Adrenal gland (tissue), 12 donors: ENCODE data around the gene FAHD2A. TPM values are rescaled to one million over a fixed set of nuclear protein-coding genes. Genes with fewer than 3 reads are reported as not detected.

ENCODE experiments used
- DNase-seq, 7 donors: peaks; one replicate each; pipeline ENCODE4 v3.0.0-alpha.2; 2019 to 2020
- H3K27ac ChIP-seq, 5 donors: fragments of 200-600 bp; sonication (generic) in 4 of 5; 1 replicate in 3 of 5; 2 replicates in 2 of 5; pipeline versions ENCODE4 v1.5.1 to v1.8.0; 2016 to 2020; ENCODE audit warnings: mild to moderate bottlenecking in 1 of 5
- H3K27me3 ChIP-seq: fragments of 200-600 bp; 2 replicates; pipeline ENCODE4 v1.8.0; 2021
- H3K36me3 ChIP-seq, 2 donors: fragments of 200-600 bp; replicated peaks in 1 of 2; 1 replicate in 1 of 2; 2 replicates in 1 of 2; pipeline versions ENCODE4 v1.5.1 to v1.8.0; 2018 to 2022
- H3K4me1 ChIP-seq, 2 donors: fragments of 200-600 bp; replicated peaks in 1 of 2; 1 replicate in 1 of 2; 2 replicates in 1 of 2; pipeline versions ENCODE4 v1.5.1 to v1.8.0; 2018 to 2021
- H3K4me3 ChIP-seq, 4 donors: fragments of 200-600 bp; sonication (generic) in 3 of 4; one replicate each; pipeline ENCODE4 v1.5.1; 2016 to 2018
- H3K9me3 ChIP-seq, 3 donors: fragments of 200-600 bp; sonication (generic) in 1 of 3; replicated peaks in 1 of 3; 1 replicate in 2 of 3; 2 replicates in 1 of 3; pipeline versions ENCODE4 v1.5.1 to v1.8.0; 2016 to 2021
- CTCF ChIP-seq, 6 experiments: fragments of 450-650 bp in 4 of 6; fragments of 200-600 bp in 2 of 6; sonication (generic) in 1 of 6; IDR thresholded peaks; 1 replicate in 5 of 6; 2 replicates in 1 of 6; pipeline versions ENCODE4 v1.5.1 to v1.8.0; 2016 to 2021; ENCODE audit warnings: antibody characterized with exemption in 6 of 6, mild to moderate bottlenecking in 2 of 6, moderate library complexity in 1 of 6
- POLR2A ChIP-seq, 2 donors: fragments of 450-650 bp; IDR thresholded peaks; one replicate each; pipeline ENCODE4 v1.6.1; 2017; ENCODE audit warnings: antibody characterized with exemption in 2 of 2, mild to moderate bottlenecking in 2 of 2, moderate library complexity in 1 of 2
- WGBS, 4 donors: extraction: QIAGEN DNeasy Blood & Tissue Kit in 2 of 4; methylation state at CpG; one replicate each; pipeline versions ENCODE4 v1.1.5 to v1.1.7; 2013 to 2017; 5-methylcytosine and 5-hydroxymethylcytosine counted together
- intact Hi-C, 2 donors: fragments of 100-400 bp; cut with DNase I; formaldehyde crosslinking; loops; one replicate each; pipeline versions ENCODE4 v1.14.1 to v1.15.0; 2022 to 2023
- polyA plus RNA-seq, 3 donors: library from polyadenylated mRNA; stranded (reverse); fragments of 200-250 nt in 2 of 3; fragments of 350-450 nt in 1 of 3; fragmentation: Illumina TruSeq in 1 of 3; extraction: RNeasy Lipid Tissue Mini Kit (QIAGEN cat#74804) in 1 of 3; gene quantifications; one replicate each; pipeline ENCODE4 v1.2.3, GENCODE V29; 2013 to 2014
- total RNA-seq, 9 donors: library from RNA; depleted of rRNA in 4 of 9; stranded (reverse); fragments of >200 nt in 4 of 9; fragments of 120-200 nt in 1 of 9; fragmentation: NEBNext Ultra II Directional in 1 of 9; extraction: Animal tissue kit (Norgen Biotek cat#: 25700) in 1 of 9; gene quantifications; one replicate each; pipeline versions ENCODE4 v1.1.0 to v1.2.4, GENCODE V29; 2013 to 2023
- donor health status: healthy with polysubstance abuse.
- donor health status: Bipolar disorder and iron deficiency.
- donor health status: DM: yes; HTN: yes; CAD: no.
- donor health status: DM: no; HTN: no; CAD: no.
- donor health status: DM: no; HTN: no; CAD: no.
- donor health status: DM: yes; HTN: yes; CAD: no.

Gene FAHD2A
- total and polyA plus RNA-seq, 12 donors, result 12.9 to 63.1 (median 28.4) TPM

- intact Hi-C loops, result loop anchor here in 1 of 2 donors (5.0 kb wide), 1 partner anchor 336 kb away; no protein-coding TSS in a partner anchor
- Histone ChIP-seq H3K4me1 (no peaks in the 10 kb centered on the region), H3K27ac (peak overlapping the region in 1 of 5 donors; percentile 61), H3K4me3 (no peak overlapping the region), H3K36me3 (no peaks in the 10 kb centered on the region), H3K9me3 (no peaks in the 10 kb centered on the region), H3K27me3 (no peaks in the 10 kb centered on the region)
- TF ChIP-seq CTCF (IDR thresholded peaks at IDR 0.05) (no peak), POLR2A (IDR thresholded peaks at IDR 0.05) (no peak)
- 26 to 46% (median 39%) methylated on average over 8 of the region's 8 CpGs for WGBS, 4 donors
- peak; percentile 36 to 66 (median 63) for DNase-seq
These were observed 10.7 kb upstream of the FAHD2A start for GRCh38 chr2:95391641-95392310.

- intact Hi-C loops, result loop anchor here in 1 of 2 donors (5.0 kb wide), 1 partner anchor 335 kb away; no protein-coding TSS in a partner anchor
- Histone ChIP-seq H3K27ac (peak overlapping the region in 1 of 5 donors; percentile 61), H3K36me3 (no peaks in the 10 kb centered on the region), H3K27me3 (no peaks in the 10 kb centered on the region), H3K9me3 (no peaks in the 10 kb centered on the region), H3K4me3 (no peak overlapping the region), H3K4me1 (no peaks in the 10 kb centered on the region)
- no peak for DNase-seq
- 72 to 79% (median 75%) methylated on average over 6 of the region's 6 CpGs for WGBS, 4 donors
- TF ChIP-seq POLR2A (IDR thresholded peaks at IDR 0.05) (no peak), CTCF (IDR thresholded peaks at IDR 0.05) (no peak)
These were observed 10.2 kb upstream of the FAHD2A start for GRCh38 chr2:95392320-95392719.

GRCh38 chr2:95392730-95393455, 9.6 kb upstream of the FAHD2A start:
- TF ChIP-seq CTCF (IDR thresholded peaks at IDR 0.05), result no peak
- TF ChIP-seq POLR2A (IDR thresholded peaks at IDR 0.05), result no peak
- H3K4me3 ChIP-seq, result no peak overlapping the region
- H3K27me3 ChIP-seq, result no peaks in the 10 kb centered on the region
- H3K4me1 ChIP-seq, result no peaks in the 10 kb centered on the region
- no peak overlapping the region for H3K27ac ChIP-seq
- 71 to 82% (median 79%) methylated on average over 8 of the region's 8 CpGs for WGBS, 4 donors
- H3K36me3 ChIP-seq, result no peaks in the 10 kb centered on the region
- intact Hi-C loops, result loop anchor here in 1 of 2 donors (5.0 kb wide), 1 partner anchor 334 kb away; no protein-coding TSS in a partner anchor
- DNase-seq, result peak in 3 of 7 donors; percentile 25 to 69 (median 38)
- H3K9me3 ChIP-seq, result no peaks in the 10 kb centered on the region

- intact Hi-C loops, result loop anchor here in 1 of 2 donors (5.0 kb wide), 1 partner anchor 333 kb away; no protein-coding TSS in a partner anchor
- no peaks in the 10 kb centered on the region for H3K36me3 ChIP-seq
- H3K4me1 ChIP-seq, result no peaks in the 10 kb centered on the region
- H3K27ac ChIP-seq, result no peak overlapping the region
- 92 to 95% (median 93%) methylated on average over 6 of the region's 6 CpGs for WGBS, 4 donors
- DNase-seq, result no peak
- H3K27me3 ChIP-seq, result no peaks in the 10 kb centered on the region
- no peaks in the 10 kb centered on the region for H3K9me3 ChIP-seq
- TF ChIP-seq POLR2A (IDR thresholded peaks at IDR 0.05) (no peak), CTCF (IDR thresholded peaks at IDR 0.05) (no peak)
- no peak overlapping the region for H3K4me3 ChIP-seq
These were observed 8.6 kb upstream of the FAHD2A start for GRCh38 chr2:95393901-95394300.
